Right lobe of liver (tissue), 4 donors: ENCODE data around the gene FNTB.

Experiments used
- POLR2A ChIP-seq: fragments of 450-650 bp; IDR thresholded peaks from one replicate; pipeline ENCODE4 v1.6.1; 2017; ENCODE audit warnings: antibody characterized with exemption, mild to moderate bottlenecking
- TF ChIP-seq, protein P1 (sequence below), 4 donors: fragments of 200-600 bp in 3 of 4; fragments of 450-650 bp in 1 of 4; IDR thresholded peaks; one replicate each; pipeline versions ENCODE4 v1.5.1 to v1.8.0; 2016 to 2022; ENCODE audit warnings: antibody characterized with exemption in 4 of 4, mild to moderate bottlenecking in 2 of 4
- donor health status: DM: no; HTN: no; CAD: no.
- donor health status: DM: no; HTN: no; CAD: no.
- donor health status: DM: no; HTN: yes; CAD: no.

DNA sequence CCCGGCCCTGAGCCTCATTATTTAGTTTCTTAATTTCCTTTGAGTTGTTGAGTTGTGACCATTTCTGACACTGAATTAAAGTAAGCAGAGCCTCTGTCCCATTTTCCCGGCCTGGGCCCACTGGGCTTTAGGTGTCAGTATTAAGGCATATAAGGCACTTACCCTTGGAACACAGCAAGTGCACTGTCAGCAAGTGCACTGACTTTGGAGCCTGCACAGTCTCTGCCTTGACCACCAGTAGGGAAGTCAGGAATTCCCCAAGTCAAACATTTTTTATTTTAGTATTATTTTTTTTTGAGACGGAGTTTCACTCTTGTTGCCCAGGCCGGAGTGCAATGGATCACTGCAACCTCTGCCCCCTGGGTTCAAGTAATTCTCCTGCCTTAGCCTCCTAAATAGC is 59.0 kb downstream of the FNTB start:
- TF ChIP-seq, protein P1, sequence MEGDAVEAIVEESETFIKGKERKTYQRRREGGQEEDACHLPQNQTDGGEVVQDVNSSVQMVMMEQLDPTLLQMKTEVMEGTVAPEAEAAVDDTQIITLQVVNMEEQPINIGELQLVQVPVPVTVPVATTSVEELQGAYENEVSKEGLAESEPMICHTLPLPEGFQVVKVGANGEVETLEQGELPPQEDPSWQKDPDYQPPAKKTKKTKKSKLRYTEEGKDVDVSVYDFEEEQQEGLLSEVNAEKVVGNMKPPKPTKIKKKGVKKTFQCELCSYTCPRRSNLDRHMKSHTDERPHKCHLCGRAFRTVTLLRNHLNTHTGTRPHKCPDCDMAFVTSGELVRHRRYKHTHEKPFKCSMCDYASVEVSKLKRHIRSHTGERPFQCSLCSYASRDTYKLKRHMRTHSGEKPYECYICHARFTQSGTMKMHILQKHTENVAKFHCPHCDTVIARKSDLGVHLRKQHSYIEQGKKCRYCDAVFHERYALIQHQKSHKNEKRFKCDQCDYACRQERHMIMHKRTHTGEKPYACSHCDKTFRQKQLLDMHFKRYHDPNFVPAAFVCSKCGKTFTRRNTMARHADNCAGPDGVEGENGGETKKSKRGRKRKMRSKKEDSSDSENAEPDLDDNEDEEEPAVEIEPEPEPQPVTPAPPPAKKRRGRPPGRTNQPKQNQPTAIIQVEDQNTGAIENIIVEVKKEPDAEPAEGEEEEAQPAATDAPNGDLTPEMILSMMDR (IDR thresholded peaks at IDR 0.05), result no peak
- TF ChIP-seq POLR2A, result no peak
